GM21619 (cell line): ENCODE measurements around the gene TRAF5.
A peak's percentile ranks its signal among the peaks of the same experiment; 100 is the strongest.
"Not testable (repeated sequence)": the region's sequence is repeated elsewhere in the genome, so short reads cannot be mapped to it uniquely, and the experiment has no call there.

Experiments
- ATAC-seq: cut with Tn5 transposase; IDR thresholded peaks from one replicate; pipeline ENCODE4 v1.9.1; 2021; ENCODE audit not compliant: unreplicated experiment

The TRAF5 gene

DNA sequence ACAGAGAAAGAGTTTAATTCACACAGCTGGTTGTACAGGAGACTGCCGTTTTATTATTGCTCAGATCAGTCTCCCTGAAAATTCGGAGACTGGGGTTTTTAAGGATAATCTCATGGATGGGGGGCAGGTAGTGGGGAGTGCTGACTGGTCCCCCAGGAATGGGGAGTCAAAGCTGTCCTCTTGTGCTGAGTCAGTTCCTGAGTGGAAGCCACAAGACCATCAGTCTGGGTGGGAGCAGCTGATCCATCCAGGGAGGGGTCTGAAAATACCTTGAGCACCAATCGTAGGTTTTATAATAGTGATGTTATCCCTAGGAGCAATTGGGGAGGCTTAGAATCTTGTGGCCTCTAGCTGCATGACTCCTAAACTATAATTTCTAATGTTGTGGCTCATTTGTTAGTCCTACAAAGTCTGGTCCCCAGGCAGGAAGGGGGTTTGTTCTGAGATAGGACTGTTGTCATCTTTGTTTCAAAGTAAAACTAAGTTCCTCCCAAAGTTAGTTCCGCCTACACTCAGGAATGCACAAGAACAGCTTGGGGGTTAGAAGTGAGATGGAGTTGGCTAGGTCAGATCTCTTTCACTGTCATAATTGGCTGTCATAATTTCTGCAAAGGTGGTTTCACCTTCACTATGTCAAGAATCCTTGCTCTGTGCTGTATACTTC, 50.3 kb downstream of the TRAF5 start:
- ATAC-seq = no peak

DNA sequence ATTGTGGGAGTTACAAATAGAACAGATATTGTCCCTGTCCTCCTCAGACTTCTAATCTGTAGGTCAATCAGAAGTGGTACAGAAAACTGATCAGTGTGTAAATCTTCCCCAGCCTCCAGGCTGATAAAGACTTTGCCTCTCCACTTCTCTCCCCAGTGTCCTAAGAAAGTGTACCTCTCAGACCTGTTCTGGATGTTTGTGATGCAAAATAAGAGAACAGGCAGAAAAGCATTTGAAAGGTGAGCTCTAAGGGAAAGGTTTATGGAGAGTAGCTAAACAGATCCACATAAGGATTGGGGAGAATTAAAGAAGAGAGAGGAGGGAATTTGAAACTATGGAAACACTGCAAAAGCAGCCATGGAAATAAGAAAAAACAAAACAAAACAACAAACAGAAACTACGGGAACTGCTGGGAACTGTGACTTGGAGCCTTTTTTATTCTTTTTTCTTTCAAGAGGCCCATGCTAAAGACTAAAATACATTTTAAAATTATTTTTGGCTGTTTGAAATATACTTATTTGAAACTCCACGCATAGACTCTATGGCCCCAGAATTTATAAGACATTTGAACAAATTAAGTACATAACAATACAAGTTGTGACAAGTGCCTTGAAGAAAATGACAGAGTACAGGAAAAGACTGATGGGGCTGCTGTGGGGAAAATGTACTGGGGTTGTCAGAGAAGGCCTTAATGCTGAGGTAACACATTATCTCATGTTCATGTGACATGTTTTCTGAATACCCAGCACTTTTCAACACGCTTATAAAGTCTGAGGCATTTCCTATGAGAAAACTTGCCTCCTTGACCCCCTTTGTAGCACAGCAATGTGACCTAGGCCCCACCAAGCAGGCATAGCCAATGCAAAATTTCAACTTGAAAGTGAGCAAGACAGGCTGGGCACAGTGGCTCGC, 51.2 kb downstream of the TRAF5 start:
- no peak for ATAC-seq

DNA sequence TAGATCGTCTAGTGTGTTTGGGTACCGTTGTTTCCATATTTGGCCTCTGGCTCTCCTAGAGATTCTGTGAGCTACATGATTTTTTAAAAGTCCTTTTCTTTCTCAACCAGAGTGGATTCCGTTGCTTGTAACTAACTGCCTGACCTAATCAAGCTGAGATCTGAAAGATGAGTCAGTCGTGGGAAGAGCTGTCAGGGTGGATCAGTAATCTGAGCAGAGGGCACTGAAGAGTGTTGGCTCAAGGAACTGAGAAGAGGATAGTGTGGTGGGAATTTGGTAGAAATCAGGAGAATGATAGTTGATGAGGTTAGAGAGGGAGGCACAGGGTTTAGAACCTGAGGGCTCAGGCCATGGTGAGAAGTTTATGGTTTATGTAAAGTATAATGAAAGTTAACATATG, 52.2 kb downstream of the TRAF5 start:
- ATAC-seq = no peak

DNA sequence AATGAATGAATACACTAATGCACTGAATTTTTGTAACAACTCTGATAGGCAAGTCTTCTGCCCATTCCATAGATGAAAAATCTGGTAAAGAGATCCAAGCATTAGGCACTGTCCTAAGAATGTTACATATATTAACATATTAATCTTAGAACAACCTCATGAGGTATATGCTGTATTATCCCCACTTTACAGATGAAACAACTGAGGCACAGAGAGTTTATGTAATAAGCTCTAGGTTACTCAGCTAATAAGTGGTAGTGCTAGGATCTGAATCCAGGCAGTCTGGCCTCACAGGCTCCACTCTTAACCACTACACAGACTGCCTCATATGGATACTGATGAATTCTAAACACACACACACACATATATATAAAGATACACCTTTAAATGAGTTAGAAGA, 52.8 kb downstream of the TRAF5 start:
- ATAC-seq = no peak

DNA sequence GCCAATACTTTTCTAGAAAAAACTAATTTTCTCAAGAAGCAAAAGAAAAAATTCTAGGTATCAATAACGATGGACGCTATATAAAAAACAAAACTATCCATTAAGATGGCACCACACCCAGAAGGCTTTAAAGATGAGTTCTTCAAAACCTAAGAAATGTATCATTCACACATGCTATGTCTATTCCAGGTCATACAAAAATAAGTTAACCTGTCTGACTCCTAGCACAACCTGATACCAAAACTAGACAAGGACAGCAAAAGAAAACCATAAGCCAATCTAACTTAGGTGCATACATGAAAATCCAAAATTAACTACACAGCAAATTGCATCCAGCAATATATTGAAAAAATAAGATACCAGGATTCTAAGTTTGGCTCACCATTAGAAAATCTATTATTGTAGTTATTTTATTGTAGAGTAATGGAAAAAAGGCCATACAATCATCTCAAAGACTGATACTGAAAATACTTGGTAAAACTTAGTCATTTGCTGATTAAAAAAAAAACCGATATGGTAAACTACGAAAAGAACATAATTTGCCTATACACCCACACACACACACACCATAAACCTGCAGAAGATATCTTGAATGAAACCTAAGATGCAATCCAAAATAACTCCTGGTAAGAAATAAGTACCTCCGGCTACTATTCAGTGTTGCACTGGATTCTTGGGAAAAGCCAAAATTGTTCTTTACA, 55.0 kb downstream of the TRAF5 start:
- ATAC-seq = no peak

DNA sequence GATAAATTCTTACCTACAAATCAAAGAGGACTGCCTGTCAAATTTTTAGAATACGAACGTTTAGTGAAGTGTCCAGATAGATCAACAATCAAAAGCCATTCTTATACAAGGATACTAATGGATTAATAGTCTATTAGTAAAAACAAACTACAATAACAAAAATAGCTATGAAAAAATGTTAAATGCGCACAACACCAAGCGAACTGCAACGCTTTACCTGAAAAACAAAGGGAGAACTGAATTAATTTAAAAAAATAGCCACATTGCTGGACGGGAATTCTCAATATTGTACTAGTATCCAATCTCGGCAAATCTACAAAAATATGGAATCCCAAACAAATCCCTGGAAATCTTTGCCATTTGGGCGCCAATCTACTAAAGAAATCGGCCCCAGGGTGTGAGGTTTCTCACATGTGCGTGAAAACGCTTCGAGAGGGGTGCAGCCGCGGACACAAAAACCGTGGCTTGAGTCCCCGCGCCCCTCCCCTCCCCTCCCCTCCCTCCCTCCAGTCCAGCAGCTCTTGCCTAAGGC, 55.6 kb downstream of the TRAF5 start:
- no peak for ATAC-seq

DNA sequence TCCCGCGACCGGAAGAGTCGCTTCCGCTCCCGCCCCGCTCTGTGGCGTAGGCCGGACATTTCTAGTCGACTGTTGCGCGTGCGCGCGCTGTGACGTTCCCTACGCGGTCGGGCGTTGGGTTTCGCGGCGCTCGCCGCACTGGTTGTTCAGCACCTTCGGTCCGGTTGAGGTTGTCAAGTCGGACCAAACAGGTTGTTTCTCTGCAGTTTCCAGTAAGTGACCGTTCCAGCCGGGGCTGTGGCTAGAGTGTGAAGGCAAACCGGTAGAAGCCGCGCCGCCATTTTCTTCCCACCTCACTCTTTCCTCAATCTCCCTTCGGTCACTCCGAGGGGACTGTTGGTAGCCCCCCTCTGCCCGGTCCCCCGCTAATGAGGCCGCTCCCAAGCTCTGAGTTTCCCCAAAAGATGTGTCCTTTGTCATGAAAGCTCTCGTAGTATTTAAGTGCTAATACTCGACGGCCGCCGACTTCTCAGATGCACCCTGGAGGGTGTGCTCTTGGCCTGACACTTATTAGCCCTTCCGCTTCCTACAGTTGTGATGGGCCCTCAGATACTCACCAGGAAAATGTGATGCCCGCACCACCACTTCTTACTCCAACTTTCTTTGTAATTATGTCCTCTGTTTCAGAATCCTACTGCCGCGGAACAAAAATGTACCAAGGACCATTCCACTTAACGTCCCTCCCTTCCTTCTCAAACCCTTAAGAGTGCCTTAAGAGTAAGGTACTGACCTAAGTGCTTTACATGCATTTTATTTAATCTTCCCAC, 56.3 kb downstream of the TRAF5 start:
- ATAC-seq = peak; percentile 97

DNA sequence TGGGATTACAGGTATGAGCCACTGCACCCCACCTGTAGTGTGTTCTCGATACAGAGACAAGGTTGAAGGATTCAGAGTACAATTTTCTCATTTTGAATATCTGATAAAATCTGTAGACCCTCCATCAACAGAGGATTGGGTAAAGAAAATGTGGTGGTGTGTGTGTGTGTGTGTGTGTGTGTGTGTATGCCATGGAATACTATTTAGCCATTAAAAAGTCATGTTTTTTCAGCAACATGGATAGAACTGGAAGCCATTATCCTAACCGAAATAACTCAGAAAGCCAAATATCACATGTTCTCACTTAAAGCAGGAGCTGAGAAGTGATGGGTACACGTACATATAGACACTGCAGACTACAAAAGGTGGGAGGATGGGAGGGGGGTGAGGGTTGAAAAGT, 57.9 kb downstream of the TRAF5 start:
- ATAC-seq = no peak

DNA sequence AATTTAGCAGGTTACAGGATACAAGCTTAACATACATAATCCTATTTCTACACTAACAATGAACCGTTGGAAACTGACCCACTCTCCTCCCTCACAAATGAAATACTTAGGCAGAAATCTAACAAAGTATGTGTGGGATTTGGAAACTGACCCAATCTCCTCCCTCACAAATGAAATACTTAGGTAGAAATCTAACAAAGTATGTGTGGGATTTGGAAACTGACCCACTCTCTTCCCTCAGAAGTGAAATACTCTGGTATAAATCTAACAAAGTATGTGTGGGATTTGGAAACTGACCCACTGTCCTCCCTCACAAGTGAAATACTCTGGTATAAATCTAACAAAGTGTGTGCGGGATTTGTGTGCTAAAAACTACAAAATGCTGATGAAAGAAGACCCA, 60.3 kb downstream of the TRAF5 start:
- ATAC-seq = no peak

DNA sequence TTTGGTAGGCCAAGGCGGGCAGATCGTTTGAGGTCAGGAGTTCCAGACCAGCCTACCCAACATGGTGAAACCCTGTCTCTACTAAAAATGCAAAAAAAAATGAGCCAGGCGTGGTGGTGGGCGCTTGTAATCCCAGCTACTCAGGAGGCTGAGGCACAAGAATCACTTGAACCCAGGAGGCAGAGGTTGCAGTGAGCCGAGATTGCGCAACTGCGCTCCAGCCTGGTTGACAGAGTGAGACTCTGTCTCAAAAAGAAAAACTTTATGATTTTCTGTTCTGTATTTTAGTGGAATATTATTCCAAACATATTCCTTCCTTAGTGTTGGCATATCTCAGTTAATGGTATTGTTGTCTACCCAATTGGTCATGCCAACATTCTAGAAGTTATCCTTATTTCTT, 64.2 kb downstream of the TRAF5 start:
- ATAC-seq = not testable (repeated sequence)

DNA sequence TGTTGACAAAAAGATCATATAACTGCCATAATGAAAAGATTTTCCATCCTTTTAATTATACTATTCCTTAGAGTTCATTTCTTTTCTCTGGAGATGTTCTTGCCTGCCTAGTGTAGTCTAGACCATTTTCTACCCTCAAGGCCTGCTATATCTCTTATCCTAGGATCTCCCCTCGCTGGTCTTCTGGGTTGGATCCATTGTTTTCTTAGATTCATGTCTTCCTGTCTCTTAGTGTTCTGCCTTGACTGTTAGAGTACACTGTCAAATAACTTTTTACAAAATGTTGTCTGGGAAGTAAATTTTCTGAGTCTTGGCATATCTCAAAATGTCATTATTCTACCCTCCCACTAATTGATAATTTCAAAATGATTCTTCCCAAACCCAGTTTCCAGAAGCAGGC, 66.6 kb downstream of the TRAF5 start:
- ATAC-seq = no peak

DNA sequence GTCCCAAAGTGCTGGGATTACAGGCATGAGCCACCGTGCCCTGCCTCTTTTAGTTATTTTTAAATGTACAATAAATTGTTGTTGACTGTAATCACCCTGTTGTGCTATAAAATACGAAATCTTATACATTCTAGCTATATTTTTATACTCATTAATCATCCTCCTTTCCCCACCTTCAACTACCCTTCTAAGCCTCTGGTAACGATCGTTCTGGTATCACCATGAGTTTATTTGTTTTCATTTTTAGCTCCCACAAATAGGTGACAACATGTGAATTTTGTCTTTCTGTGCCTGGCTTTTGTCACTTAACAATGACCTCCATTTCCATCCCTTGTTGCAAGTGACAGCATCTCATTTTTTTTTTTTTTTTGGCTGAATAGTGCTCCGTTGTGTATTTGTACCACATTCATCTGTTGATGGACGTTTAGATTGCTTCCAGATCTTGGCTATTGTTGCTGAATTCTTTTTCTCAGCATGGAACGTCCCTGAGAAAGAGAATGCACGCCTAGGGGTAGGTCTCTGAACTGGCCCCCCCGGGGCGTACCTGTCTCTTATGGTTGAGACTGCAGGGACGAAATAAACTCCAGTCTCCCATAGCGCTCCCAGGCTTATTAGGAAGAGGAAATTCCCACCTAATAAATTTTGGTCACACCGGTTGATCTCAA, 71.8 kb downstream of the TRAF5 start:
- not testable (repeated sequence) for ATAC-seq

DNA sequence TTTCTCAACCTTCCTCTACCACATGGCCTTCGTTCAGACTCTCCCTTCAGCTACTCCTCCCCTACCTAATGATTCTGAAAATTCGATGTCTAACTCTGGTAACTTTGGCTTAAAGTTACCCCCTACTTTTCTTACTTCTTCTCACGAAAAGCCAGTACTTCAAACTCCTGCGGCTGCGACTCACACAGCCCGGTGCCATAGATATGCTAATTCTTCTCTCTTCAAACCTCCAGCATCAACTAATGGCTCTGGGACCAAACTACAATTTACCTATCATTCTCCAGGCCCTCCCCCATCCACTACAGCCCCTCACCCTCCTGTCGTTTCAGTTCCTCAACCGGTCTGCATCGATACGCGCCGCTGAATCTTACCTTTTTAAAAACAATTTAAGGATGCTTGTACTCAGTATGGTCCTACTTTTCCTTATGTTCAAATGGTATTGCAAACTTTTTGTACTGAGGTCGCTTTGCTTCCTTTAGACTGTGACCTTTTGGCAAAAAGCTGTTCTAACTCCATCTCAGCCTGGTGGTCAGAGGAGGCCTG, 73.3 kb downstream of the TRAF5 start:
- not testable (repeated sequence) for ATAC-seq

DNA sequence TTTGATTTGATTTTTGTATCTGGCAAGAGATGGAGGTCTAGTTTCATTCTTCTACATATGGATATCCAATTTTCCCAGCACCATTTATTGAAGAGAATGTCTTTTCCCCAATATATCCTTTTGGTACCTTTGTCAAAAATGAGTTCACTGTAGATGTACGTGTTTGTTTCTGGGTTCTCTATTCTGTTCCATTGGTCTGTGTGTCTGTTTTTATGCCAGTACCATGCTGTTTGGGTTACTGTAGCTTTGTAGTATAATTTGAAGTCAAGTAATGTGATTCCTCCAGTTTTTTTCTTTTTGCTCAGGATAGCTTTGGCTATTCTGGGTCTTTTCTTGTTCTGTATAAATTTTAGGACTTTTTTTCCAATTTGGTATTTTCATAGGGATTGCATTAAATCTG, 75.1 kb downstream of the TRAF5 start:
- not testable (repeated sequence) for ATAC-seq

DNA sequence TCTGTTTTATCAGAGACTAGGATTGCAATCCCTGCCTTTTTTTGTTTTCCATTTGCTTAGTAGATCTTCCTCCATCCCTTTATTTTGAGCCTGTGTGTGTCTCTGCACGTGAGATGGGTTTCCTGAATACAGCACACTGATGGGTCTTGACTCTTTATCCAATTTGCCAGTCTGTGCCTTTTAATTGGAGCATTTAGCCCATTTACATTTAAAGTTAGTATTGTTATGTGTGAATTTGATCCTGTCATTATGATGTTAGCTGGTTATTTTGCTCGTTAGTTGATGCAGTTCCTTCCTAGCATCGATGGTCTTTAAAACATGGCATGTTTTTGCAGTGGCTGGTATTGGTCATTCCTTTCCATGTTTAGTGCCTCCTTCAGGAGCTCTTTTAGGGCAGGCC, 79.5 kb downstream of the TRAF5 start:
- ATAC-seq = not testable (repeated sequence)

DNA sequence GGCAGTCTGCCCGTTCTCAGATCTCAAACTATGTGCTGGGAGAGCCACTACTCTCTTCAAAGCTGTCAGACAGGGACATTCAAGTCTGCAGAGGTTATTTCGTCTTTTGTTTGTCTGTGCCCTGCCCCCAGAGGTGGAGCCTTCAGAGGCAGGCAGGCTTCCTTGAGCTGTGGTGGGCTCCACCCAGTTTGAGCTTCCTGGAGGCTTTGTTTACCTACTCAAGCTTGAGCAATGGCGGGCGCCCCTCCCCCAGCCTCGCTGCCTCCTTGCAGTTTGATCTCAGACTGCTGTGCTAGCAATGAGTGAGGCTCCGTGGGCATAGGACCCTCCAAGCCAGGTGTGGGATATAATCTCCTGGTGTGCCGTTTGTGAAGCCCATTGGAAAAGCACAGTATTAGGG, 81.1 kb downstream of the TRAF5 start:
- ATAC-seq = not testable (repeated sequence)

DNA sequence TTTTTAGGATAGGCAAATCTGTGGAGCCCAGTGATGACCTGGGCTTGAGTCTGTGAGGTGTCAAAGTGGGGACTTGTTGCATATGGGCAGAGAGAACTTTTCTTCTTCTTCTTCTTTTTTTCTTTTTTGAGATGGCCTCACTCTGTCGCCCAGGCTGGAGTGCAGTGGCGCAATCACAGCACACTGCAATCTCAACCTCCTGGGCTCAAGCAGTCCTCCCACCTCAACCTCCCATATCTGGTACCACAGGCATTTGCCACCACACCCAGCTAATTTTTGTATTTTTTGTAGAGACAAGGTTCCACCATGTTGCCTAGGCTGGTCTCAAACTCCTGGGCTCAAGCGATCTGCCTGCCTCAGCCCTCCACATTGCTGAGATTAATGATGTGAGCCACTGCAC, 85.0 kb downstream of the TRAF5 start:
- no peak for ATAC-seq

DNA sequence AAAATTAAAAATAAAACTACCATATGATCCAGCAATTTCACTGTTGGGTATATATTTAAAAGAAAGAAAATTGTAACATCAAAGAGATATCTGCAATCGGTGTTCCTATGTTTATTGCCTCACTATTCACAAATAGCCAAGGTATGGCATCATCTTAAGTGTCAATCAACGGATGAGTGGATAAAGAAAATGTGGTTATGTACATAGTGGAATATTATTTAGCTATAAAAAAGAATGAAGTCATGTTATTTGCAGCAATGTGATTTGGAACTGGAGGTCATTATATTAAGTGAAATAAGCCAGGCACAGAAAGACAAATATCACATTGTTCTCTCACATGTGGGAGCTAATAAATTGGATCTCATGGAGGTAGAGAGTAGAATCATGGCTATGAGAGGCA, 89.1 kb downstream of the TRAF5 start:
- no peak for ATAC-seq

DNA sequence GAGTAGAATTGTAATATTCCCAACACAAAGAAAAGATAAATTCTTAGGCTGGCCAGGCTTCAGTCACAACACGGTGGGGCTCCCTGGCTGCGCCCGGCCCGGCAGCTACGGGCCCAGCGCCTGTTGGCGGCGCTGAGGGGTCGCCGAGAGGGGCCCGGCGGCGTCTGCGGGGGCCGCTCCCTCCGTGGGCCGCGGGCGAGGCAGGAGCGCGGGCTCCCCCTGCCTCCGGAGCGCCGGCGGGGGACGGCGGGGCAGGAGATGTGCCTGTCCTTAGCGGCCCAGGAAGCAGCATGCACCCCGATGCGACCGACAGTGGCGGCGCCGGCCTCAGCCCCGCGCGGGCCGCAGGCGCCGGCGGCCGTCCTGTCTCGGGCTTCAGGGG, 89.6 kb downstream of the TRAF5 start:
- ATAC-seq = peak; percentile 50
